Lung (tissue), 12 donors: Measurements from ENCODE around the gene GYPE. TPM values are rescaled to one million over a fixed set of nuclear protein-coding genes. Genes with fewer than 3 reads are reported as not detected.
"Not testable (repeated sequence)": the region's sequence is repeated elsewhere in the genome, so short reads cannot be mapped to it uniquely, and the experiment has no call there.

Experiments used
- ATAC-seq: fragments of 200-7000 bp; cut with Tn5 transposase; one replicate; pipeline ENCODE4 v1.9.1; 2020; ENCODE audit warnings: moderate number of reproducible peaks; ENCODE audit not compliant: insufficient read depth, low FRiP score
- DNase-seq, 3 donors: peaks; one replicate each; pipeline ENCODE4 v3.0.0-alpha.2; 2013 to 2017
- H3K27ac ChIP-seq, 2 donors: one replicate each; pipeline ENCODE4 v1.5.1; 2013; ENCODE audit warnings: mild to moderate bottlenecking in 2 of 2, moderate library complexity in 2 of 2, control low read depth in 1 of 2, inconsistent platforms in 1 of 2, low read depth in 1 of 2, low read length in 1 of 2
- H3K27me3 ChIP-seq, 3 donors: one replicate each; pipeline ENCODE4 v1.5.1; 2013; ENCODE audit warnings: low read length in 2 of 3; ENCODE audit not compliant: control insufficient read depth in 3 of 3, insufficient read depth in 3 of 3
- H3K36me3 ChIP-seq, 4 donors: one replicate each; pipeline ENCODE4 v1.5.1; 2013; ENCODE audit warnings: low read length in 4 of 4, mild to moderate bottlenecking in 1 of 4, moderate library complexity in 1 of 4; ENCODE audit not compliant: control insufficient read depth in 4 of 4, insufficient read depth in 4 of 4
- H3K4me1 ChIP-seq, 5 donors: one replicate each; pipeline ENCODE4 v1.5.1; 2013; ENCODE audit warnings: low read length in 5 of 5, mild to moderate bottlenecking in 2 of 5, moderate library complexity in 1 of 5; ENCODE audit not compliant: control insufficient read depth in 5 of 5, insufficient read depth in 5 of 5
- H3K4me3 ChIP-seq: one replicate; pipeline ENCODE4 v1.5.1; 2013; ENCODE audit warnings: mild to moderate bottlenecking, control low read depth, moderate library complexity
- H3K9ac ChIP-seq, 2 donors: one replicate each; pipeline ENCODE4 v1.5.1; 2013; ENCODE audit warnings: low read length in 2 of 2, control low read depth in 1 of 2; ENCODE audit not compliant: insufficient read depth in 1 of 2
- H3K9me3 ChIP-seq, 4 donors: one replicate each; pipeline ENCODE4 v1.5.1; 2013; ENCODE audit warnings: low read length in 3 of 4, mild to moderate bottlenecking in 1 of 4, moderate library complexity in 1 of 4; ENCODE audit not compliant: control insufficient read depth in 4 of 4, insufficient read depth in 3 of 4
- CTCF ChIP-seq: IDR thresholded peaks from 2 replicates; pipeline ENCODE4 v1.5.1; 2012; ENCODE audit warnings: mild to moderate bottlenecking; ENCODE audit errors: control extremely low read depth, extremely low read depth
- WGBS, 2 donors: extraction: QIAGEN DNeasy Blood & Tissue Kit; methylation state at CpG; one replicate each; pipeline ENCODE4 v1.1.7; 2013; 5-methylcytosine and 5-hydroxymethylcytosine counted together
- polyA plus RNA-seq, 2 donors: library from polyadenylated mRNA; stranded (reverse); fragments of 200-250 nt; gene quantifications; one replicate each; pipeline ENCODE4 v1.2.1, GENCODE V29; 2013
- total RNA-seq, 2 donors: library from RNA; depleted of rRNA in 1 of 2; stranded (reverse); fragments of >200 nt in 1 of 2; gene quantifications; one replicate each; pipeline ENCODE4 v1.2.1, GENCODE V29; 2014 to 2021
- donor health status: control.
- donor health status: control.
- donor health status: Bipolar disorder and iron deficiency.
- donor health status: healthy.
- donor health status: DM: yes; HTN: yes; CAD: no.

Gene GYPE
- total and polyA plus RNA-seq, 4 donors = 0.70 to 7.0 (median 1.5) TPM

DNA sequence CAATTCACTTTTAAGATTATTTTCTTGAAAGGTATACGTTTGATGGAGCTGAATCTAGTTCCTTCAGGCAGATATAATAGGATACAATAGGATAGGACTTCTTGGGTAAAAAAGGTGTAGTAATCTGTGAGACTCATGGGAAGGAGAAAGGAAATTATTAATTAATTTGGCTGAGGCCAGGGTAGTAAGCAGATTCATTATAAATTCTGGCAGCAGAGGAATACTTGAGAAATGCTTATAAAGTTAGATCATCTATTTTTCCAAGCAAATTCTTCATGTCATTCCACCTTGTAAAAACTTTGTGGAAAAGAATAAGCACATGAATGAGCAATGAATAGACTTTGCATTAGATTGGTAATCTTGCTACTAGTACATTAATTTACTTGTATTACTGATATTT lies 46.9 kb downstream of the GYPE start:
- Histone ChIP-seq H3K4me3 (no peak overlapping the region), H3K36me3 (no peaks in the 10 kb centered on the region), H3K4me1 (no peaks in the 10 kb centered on the region), H3K9me3 (no peaks in the 10 kb centered on the region), H3K9ac (no peak overlapping the region), H3K27ac (no peak overlapping the region), H3K27me3 (no peaks in the 10 kb centered on the region)
- WGBS, 2 donors = 81 to 89% methylated on average over 1 of the region's 1 CpG
- DNase-seq = no peak
- TF ChIP-seq CTCF = no peak
- no peak for ATAC-seq

DNA sequence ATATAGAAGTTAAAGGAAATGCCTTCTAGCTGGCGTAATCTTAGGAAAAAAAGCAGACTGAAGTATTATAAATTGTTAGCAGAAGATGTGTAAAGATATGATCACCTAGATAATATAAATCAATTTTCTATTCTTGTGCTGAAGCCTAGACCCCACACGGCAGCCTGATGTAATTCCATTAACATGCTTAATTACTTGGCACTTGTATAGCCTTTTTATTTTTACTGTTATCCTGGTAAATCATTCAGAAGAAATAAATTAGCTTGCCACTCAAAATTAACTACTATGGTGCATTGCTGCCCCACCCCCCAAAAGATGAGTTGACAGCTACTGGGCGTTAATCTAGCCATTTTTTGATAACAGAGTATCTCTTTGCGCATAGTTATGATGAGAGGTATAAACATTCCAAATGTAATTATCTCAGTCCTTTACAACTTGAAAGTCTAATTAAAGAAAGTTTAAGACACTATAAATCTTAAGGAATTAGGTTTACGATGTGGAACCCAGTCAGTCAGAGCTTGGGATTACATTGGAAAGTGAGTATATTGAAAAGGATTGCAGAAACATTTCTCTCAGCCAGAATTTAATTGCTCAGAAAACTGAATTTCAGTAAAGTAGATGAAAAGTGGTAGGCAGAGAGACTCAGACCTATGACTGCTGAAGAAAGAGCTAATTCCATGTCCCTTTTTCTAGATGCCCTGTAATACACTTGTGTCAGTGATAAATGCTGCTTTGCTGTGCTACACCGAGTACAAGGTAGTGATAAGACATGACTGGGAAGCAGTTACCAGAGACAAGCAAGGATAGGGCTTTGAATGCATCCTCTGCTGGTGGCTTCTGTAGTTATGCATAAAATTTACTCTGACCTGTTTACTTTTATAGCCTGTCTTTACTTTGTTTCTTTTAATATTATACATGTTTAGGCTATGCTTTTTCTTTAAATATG lies 47.7 kb downstream of the GYPE start:
- H3K4me1 ChIP-seq, DNase-seq, H3K4me3 ChIP-seq, H3K36me3 ChIP-seq, H3K27me3 ChIP-seq, ATAC-seq, H3K9ac ChIP-seq, H3K9me3 ChIP-seq, H3K27ac ChIP-seq: not testable (repeated sequence)
- 75 to 80% methylated on average over 6 of the region's 6 CpGs for WGBS, 2 donors

DNA sequence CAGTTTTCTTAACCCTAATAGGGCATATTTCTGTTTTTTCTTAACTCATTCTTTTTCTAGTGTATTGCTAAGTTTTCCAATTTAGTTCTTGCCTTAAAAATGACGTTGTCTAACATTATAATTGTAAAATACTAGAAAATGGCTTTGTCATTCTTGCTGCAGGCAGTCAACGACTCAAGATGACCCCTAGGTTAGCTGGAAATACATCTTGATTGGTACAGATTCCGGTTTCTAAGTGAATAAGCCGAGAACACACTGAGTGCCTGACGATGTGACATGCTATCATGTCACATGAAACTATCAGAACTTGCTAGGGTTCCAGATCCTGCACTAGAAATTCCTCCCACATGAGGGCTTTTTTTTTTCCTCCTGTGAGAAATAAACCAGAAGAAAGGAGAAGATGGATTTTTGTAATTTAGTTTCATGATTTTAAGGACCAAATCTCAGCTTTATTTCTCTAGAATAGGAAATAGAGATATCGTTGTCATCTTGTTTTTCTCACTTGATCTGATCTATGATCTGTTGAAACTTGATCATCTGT lies 49.3 kb downstream of the GYPE start:
- ATAC-seq, H3K9ac ChIP-seq, H3K4me1 ChIP-seq, H3K36me3 ChIP-seq, H3K27ac ChIP-seq, H3K9me3 ChIP-seq, H3K4me3 ChIP-seq, H3K27me3 ChIP-seq: not testable (repeated sequence)
- peak in 2 of 3 donors; percentile 16 to 42 for DNase-seq
- WGBS, 2 donors = 58 to 59% methylated on average over 6 of the region's 6 CpGs

GRCh38 chr4:143854645-143855044 lies 50.7 kb downstream of the GYPE start:
- DNase-seq, H3K9me3 ChIP-seq, H3K36me3 ChIP-seq, H3K27ac ChIP-seq, H3K4me1 ChIP-seq, H3K9ac ChIP-seq, ATAC-seq, H3K4me3 ChIP-seq, H3K27me3 ChIP-seq: not testable (repeated sequence)
- WGBS, 2 donors = 21 to 38% methylated on average over 4 of the region's 4 CpGs

DNA sequence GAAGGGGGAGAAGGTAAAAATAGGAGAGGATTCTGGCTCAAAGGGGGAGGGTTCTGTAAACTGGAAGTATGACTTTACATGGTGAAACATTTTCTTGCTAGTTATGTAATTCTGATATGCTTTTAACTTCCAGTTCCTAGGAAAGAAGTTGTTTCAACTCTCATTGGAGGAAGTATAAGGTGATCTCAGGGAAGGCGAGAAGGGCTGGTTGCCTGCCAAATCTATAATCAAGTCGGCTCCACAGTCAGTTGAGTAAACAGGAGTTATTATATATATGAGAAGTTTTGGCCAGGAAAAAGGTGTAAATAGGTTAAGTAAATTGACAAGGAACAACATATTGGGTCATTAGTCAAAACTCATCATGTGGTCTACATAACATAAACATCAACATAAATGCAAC lies 56.1 kb downstream of the GYPE start:
- H3K4me1 ChIP-seq, H3K9me3 ChIP-seq, ATAC-seq, H3K27me3 ChIP-seq, H3K9ac ChIP-seq, H3K36me3 ChIP-seq, H3K27ac ChIP-seq, H3K4me3 ChIP-seq: not testable (repeated sequence)
- 61 to 72% methylated on average over 2 of the region's 2 CpGs for WGBS, 2 donors
- peak in 1 of 3 donors; percentile 8 for DNase-seq

- WGBS, 2 donors = 83 to 84% methylated on average over 1 of the region's 1 CpG
- not testable (repeated sequence) for H3K4me1 ChIP-seq, DNase-seq, H3K27me3 ChIP-seq, H3K9me3 ChIP-seq, H3K27ac ChIP-seq, H3K4me3 ChIP-seq, H3K9ac ChIP-seq, H3K36me3 ChIP-seq, ATAC-seq
These were observed 61.9 kb downstream of the GYPE start for GRCh38 chr4:143843506-143843832.

DNA sequence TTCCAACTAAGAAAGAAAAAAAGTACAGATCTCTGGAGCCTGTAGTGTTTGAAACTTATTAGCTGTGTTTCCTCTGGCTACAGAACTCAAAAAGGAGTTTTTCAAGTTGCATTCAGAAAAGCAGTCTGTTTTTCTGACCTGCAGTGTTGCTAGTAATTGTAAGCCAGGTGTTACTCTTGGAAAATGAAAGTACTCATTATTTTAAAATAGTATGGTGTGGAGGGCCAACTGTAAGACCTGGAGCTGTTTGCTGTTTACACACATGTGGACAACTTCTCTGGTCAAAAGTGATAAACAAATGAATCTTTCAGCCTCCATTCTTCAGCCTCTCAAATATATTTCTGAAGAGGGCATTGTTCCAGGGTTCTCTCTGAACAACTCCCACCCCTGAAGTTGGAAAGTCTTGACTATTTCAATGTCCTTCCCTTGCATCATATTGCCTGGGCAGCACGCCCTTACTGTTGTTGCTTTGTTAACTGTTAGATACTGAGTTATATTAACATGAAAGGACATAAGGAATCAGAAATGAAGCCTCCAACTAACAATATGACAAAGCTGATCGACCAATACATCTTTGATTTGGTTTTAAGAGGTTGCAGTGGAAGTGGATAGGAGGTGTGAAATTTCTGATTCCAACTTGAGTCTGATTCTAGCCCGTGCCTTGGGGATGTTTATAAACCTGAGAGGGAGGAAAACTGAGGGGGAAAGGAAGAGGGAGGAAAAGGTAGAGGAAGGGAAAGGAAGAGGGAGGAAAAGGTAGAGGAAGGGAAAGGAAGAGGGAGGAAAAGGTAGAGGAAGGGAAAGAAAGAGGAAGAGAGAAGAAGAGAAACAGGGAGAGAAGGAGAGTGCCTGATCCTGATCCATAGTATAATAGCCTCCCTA lies 62.5 kb downstream of the GYPE start:
- H3K36me3 ChIP-seq, H3K4me3 ChIP-seq, H3K4me1 ChIP-seq, H3K9ac ChIP-seq, H3K9me3 ChIP-seq, H3K27ac ChIP-seq, H3K27me3 ChIP-seq, ATAC-seq: not testable (repeated sequence)
- WGBS, 2 donors = 75 to 78% methylated on average over 2 to 3 of the region's 3 CpGs
- DNase-seq = peak in 2 of 3 donors; percentile 30 to 66
